GM18526 (cell line): ENCODE results near the gene PRM3.

Experiments
- POLR2A ChIP-seq: IDR thresholded peaks from 3 replicates; pipeline ENCODE4 v1.6.1; 2011; ENCODE audit not compliant: insufficient read length; ENCODE audit errors: extremely low read depth

PRM3 gene

GRCh38 chr16:11258553-11259492 lies 14.6 kb downstream of the PRM3 start:
- no peak for TF ChIP-seq POLR2A

DNA sequence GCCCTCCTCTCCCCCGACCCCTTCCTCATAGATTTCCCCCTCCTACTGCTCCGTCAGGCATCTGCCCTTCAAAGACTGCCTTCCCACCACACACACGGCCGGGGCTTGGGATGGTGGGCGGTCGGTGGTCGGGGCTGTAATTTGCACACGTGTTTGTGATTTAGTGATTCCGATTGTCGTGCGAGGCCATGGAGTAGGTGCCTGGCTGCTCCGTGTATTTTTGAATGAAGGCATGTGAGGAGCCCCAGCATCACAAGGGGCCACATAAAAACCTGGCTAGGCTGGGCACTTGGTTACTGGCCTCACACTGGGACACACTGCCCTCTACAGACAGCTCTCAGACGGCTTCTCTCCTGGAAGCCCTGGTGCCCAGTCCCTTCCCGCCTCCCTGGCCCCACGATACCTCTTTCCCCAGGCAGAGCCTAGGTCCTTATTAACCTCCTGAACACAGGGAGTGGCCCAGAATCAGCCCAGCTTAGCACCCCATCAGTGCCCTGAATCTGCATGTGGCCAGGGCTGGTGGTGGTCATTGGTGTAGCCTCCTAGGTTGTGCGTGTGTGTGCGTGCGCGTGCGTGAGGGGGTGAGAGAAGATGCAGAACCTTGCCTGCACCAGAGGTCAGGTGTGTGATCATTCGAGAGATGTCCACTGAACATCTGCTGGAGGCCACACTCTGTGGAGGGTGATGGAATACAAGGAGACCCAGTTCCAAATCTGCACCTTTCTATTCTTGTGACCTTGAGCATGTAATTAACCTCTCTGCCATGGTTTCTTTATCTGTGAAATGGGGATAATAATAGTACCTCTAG lies 16.1 kb downstream of the PRM3 start:
- no peak for TF ChIP-seq POLR2A

- TF ChIP-seq POLR2A: no peak
These were observed 16.7 kb downstream of the PRM3 start for GRCh38 chr16:11256661-11257130.

GRCh38 chr16:11255737-11256660 lies 17.4 kb downstream of the PRM3 start, which contains the start of gene SOCS1:
Gene SOCS1, minus strand, starts transcription at chr16:11256204. Its CDS starts 726 bp downstream, at chr16:11255478.
- TF ChIP-seq POLR2A: peak; percentile 99

DNA sequence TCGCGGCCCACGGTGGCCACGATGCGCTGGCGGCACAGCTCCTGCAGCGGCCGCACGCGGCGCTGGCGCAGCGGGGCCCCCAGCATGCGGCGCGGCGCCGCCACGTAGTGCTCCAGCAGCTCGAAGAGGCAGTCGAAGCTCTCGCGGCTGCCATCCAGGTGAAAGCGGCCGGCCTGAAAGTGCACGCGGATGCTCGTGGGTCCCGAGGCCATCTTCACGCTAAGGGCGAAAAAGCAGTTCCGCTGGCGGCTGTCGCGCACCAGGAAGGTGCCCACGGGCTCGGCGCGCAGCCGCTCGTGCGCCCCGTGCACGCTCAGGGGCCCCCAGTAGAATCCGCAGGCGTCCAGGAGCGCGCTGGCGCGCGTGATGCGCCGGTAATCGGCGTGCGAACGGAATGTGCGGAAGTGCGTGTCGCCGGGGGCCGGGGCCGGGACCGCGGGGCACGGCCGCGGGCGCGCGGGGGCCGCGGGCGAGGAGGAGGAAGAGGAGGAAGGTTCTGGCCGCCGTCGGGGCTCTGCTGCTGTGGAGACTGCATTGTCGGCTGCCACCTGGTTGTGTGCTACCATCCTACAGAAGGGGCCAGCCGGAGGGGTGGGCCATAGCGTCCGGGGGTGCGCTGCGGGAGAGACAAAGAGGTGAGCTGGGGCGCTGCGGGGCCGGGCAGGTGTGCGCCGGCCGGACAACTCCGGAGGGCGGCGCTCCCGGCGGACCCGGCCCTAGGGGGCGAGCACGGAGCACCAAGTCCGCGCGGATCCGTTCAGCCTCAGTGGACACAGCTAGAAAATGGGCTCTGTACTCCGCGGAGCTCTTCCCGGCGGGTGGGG lies 18.3 kb downstream of the PRM3 start:
- peak; percentile 50 for TF ChIP-seq POLR2A

DNA sequence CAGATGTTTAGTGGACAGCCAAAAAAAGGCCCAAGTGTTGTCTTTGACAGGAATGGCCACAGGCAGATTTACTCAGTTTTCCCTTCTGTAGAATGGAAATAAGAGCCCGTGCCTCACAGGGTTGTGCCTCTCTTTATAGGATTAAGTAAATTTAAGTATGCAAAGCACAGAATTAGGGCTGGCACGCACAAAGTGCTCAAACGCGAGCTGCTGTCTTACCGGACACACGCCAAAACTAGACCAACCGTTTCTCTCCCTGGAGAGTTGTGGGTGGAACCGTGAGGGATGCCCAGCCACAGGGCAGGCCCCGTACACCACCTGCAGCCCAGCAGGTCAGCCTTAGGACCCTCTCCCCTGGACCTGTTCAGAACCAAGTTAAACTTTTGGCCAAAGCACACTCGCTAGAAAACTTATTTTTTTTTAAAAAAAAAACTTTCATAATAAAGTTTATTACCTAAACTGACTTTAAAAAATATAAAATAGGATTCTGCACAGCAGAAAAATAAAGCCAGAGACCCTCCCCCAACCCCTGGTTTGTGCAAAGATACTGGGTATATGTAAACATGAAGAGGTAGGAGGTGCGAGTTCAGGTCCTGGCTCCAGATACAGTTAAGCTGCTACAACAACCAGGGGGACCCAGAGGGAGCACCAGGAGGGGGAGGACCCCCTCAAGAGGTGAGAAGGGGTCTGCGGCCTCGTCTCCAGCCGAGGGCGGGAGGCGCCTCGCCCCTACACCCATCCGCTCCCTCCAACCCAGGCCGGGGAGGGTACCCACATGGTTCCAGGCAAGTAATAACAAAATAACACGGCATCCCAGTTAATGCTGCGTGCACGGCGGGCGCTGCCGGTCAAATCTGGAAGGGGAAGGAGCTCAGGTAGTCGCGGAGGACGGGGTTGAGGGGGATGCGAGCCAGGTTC lies 19.2 kb downstream of the PRM3 start:
- no peak for TF ChIP-seq POLR2A

DNA sequence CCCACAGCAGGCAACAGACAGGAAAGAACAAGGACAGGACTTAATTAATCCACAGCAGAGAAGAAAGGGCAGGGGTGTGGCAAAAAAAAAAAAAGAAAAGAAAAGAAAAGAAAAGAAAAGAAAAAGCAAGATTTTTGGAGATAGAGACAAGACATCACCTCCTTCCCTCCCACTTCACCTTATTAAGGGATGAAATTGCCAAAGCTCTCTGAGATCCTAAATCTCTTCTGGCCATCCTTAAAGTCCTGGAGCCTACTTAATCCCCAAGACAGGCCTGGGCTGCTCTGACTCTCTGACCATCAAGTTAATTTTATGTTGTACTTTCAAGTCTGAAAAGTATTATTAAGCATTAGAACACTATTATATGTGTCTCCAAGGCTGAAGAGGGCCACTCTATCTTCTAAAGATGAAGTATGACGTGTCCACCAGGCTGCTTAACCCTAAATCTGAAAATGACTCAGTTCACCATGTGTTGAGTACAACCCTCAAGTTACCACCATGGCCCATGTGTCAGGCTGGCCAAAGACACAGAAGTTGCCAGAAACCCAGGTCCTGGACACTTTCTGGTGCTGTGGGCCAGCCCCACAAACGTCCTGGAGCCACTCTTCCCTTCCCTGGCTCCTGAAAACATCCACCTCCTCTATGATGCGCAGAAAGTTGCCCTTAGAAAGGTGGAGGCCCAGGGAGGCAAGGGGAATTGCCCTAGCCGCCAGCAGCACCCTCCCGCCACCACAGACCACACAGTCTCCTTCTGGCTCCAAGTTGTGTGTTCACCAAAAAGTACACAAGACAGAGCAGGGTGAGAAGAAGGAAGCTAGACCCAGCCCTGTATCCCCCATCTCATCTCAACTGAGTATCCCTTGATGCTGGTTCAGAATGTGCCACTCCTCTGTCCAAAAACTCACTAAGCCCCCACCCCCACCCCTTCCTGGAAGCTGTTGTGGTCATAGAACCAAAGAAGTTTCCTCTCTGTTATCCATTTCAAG lies 20.1 kb downstream of the PRM3 start:
- TF ChIP-seq POLR2A: no peak

GRCh38 chr16:11252482-11252931 lies 20.9 kb downstream of the PRM3 start:
- TF ChIP-seq POLR2A: peak; percentile 5

GRCh38 chr16:11251525-11252481 lies 21.6 kb downstream of the PRM3 start:
- TF ChIP-seq POLR2A: peak; percentile 6

DNA sequence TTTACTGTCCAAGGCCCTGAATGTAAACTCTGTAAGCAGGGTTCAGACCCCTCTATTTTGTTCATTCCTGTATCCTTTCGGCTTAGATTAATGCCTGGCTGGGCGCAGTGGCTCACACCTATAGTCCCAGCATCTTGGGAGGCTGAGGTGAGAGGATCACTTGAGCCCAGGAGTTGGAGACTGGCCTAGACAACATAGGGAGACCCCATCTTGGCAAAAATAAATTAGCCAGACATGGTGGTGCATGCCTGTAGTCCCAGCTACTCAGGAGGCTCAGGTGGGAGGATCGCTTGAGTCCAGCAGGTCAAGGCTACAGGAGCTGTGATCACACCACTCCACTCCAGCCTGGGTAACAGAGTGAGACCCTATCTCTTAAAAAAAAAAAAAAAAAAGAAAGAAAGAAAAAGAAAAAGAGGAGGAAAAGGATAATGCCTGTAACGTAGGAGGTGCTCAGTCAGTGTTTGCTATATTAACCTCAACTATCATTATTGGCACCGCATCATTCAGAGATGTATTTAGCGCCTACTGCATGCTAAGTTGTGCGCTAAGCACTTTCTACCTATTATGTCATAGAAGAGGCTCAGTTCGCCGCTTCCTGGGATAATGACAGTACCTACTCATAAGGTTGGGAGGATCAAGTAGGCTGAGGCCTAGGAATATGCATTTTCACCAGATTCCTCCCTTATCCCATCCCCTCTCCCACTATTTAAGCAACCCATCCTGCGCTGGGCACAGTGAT lies 22.5 kb downstream of the PRM3 start:
- peak; percentile 11 for TF ChIP-seq POLR2A
